Psoas muscle (tissue), 8 donors: ENCODE data around the gene ATRAID. TPM values are rescaled to one million over a fixed set of nuclear protein-coding genes. Genes with fewer than 3 reads are reported as not detected.

ENCODE experiments used
- ATAC-seq, 4 donors: fragments of 200-7000 bp; cut with Tn5 transposase; one replicate each; pipeline ENCODE4 v1.9.1; 2020; ENCODE audit warnings: moderate library complexity in 3 of 4, mild to moderate bottlenecking in 2 of 4
- DNase-seq, 2 donors: peaks; one replicate each; pipeline ENCODE4 v3.0.0-alpha.2; 2020
- H3K27ac ChIP-seq: fragments of 200-600 bp; one replicate; pipeline ENCODE4 v1.8.0; 2022
- H3K27me3 ChIP-seq, 3 donors: fragments of 200-600 bp in 1 of 3; one replicate each; pipeline versions ENCODE4 v1.6.1 to v1.8.0; 2013 to 2022; ENCODE audit warnings: low read length in 2 of 3, mild to moderate bottlenecking in 2 of 3, moderate library complexity in 1 of 3; ENCODE audit not compliant: insufficient read depth in 3 of 3
- H3K36me3 ChIP-seq, 2 donors: fragments of 200-600 bp in 1 of 2; one replicate each; pipeline versions ENCODE4 v1.6.1 to v1.8.0; 2013 to 2022; ENCODE audit warnings: low read depth in 1 of 2, mild to moderate bottlenecking in 1 of 2, moderate library complexity in 1 of 2; ENCODE audit not compliant: insufficient read depth in 1 of 2
- H3K4me1 ChIP-seq: fragments of 200-600 bp; one replicate; pipeline ENCODE4 v1.8.0; 2022
- H3K4me3 ChIP-seq: fragments of 200-600 bp; one replicate; pipeline ENCODE4 v1.8.0; 2022; ENCODE audit warnings: mild to moderate bottlenecking
- H3K9me3 ChIP-seq: fragments of 200-600 bp; one replicate; pipeline ENCODE4 v1.8.0; 2022
- CTCF ChIP-seq: fragments of 200-600 bp; IDR thresholded peaks from one replicate; pipeline ENCODE4 v1.8.0; 2022; ENCODE audit warnings: antibody characterized with exemption
- WGBS, 3 donors: extraction: QIAGEN DNeasy Blood & Tissue Kit; methylation state at CpG; one replicate each; pipeline versions ENCODE4 v1.1.6 to v1.1.7; 2013; 5-methylcytosine and 5-hydroxymethylcytosine counted together
- intact Hi-C, 2 donors: fragments of 100-400 bp; cut with DNase I; formaldehyde crosslinking; loops; one replicate each; pipeline versions ENCODE4 v1.11.0 to v1.14.2; 2022
- polyA plus RNA-seq, 3 donors: library from polyadenylated mRNA; stranded (reverse); fragments of 200-250 nt; gene quantifications; one replicate each; pipeline ENCODE4 v1.2.3, GENCODE V29; 2013
- total RNA-seq, 4 donors: library from RNA; stranded (reverse); fragmentation: NEBNext Ultra II Directional in 2 of 4; extraction: Animal tissue kit (Norgen Biotek cat#: 25700) in 2 of 4; gene quantifications; one replicate each; pipeline versions ENCODE4 v1.2.1 to v1.2.4, GENCODE V29; 2021 to 2023
- donor health status: healthy with polysubstance abuse.
- donor health status: DM: no; HTN: no; CAD: no; lungs with moderate emphysema.
- donor health status: Bipolar disorder and iron deficiency.
- donor health status: healthy.
- donor health status: DM: yes; HTN: yes; CAD: no.
- donor health status: DM: no; HTN: no; CAD: no.
- donor health status: DM: no; HTN: no; CAD: no.
- donor health status: DM: yes; HTN: yes; CAD: no.

Gene ATRAID
- total and polyA plus RNA-seq, 7 donors: 87.1 to 188 (median 101) TPM

GRCh38 chr2:27238976-27239375, 27.1 kb downstream of the ATRAID start:
- ATAC-seq: no peak
- WGBS, 3 donors: 95 to 97% (median 96%) methylated on average over 8 of the region's 8 CpGs
- no peak for TF ChIP-seq CTCF

GRCh38 chr2:27240406-27240805, 28.6 kb downstream of the ATRAID start:
- intact Hi-C loops: no loop called here
- Histone ChIP-seq H3K36me3 (peaks cover 7 to 96% of the 10 kb centered on the region in 2 donors), H3K4me1 (no peaks in the 10 kb centered on the region), H3K27me3 (no peaks in the 10 kb centered on the region), H3K9me3 (no peaks in the 10 kb centered on the region), H3K27ac (no peak overlapping the region), H3K4me3 (no peak overlapping the region)
- WGBS, 3 donors: 81 to 84% (median 83%) methylated on average over 9 of the region's 9 CpGs
- no peak for TF ChIP-seq CTCF
- DNase-seq (peak in 1 of 2 donors; percentile 22), ATAC-seq (no peak)

More at GRCh38 chr2:27238976-27239375, 27.1 kb downstream of the ATRAID start:
- Histone ChIP-seq H3K9me3 (no peaks in the 10 kb centered on the region), H3K27me3 (no peaks in the 10 kb centered on the region), H3K27ac (no peak overlapping the region), H3K4me1 (no peaks in the 10 kb centered on the region), H3K4me3 (no peak overlapping the region), H3K36me3 (peaks cover 7 to 100% of the 10 kb centered on the region in 2 donors)
- intact Hi-C loops: no loop called here
- peak in 1 of 2 donors; percentile 23 for DNase-seq

GRCh38 chr2:27241761-27242613, 30.1 kb downstream of the ATRAID start:
- H3K27me3 ChIP-seq: no peaks in the 10 kb centered on the region
- H3K36me3 ChIP-seq: peaks cover 4 to 80% of the 10 kb centered on the region in 2 donors
- WGBS, 3 donors: 83 to 87% (median 84%) methylated on average over 24 of the region's 24 CpGs
- ATAC-seq: no peak
- peak in 1 of 2 donors; percentile 37 for DNase-seq
- H3K4me3 ChIP-seq: no peak overlapping the region
- TF ChIP-seq CTCF: no peak
- no peak overlapping the region for H3K27ac ChIP-seq
- H3K4me1 ChIP-seq: no peaks in the 10 kb centered on the region
- no peaks in the 10 kb centered on the region for H3K9me3 ChIP-seq
- intact Hi-C loops: no loop called here

- no peak overlapping the region for H3K4me3 ChIP-seq
- ATAC-seq (no peak), DNase-seq (no peak)
- 96 to 98% (median 98%) methylated on average over 16 of the region's 16 CpGs for WGBS, 3 donors
- H3K4me1 ChIP-seq: no peaks in the 10 kb centered on the region
- intact Hi-C loops: no loop called here
- TF ChIP-seq CTCF: no peak
- no peaks in the 10 kb centered on the region for H3K9me3 ChIP-seq
- H3K27me3 ChIP-seq: no peaks in the 10 kb centered on the region
- H3K36me3 ChIP-seq: peaks cover 2 to 74% of the 10 kb centered on the region in 2 donors
- no peak overlapping the region for H3K27ac ChIP-seq
Observed at GRCh38 chr2:27242614-27242951, 30.7 kb downstream of the ATRAID start.
